Measurements from ENCODE around the gene OLA1.

The OLA1 gene

GRCh38 chr2:174072857-174073256, 175.5 kb downstream of the OLA1 start:
- TF ChIP-seq POLR2A (IDR thresholded peaks at IDR 0.05; ENCODE audit: low read depth, low read length): no peak
- TF ChIP-seq TAF1 (IDR thresholded peaks at IDR 0.05; ENCODE audit: borderline replicate concordance, low read depth, low read length): no peak
- no peak for TF ChIP-seq POLR2AphosphoS5 (IDR thresholded peaks at IDR 0.05; ENCODE audit: low read depth, low read length)
- DNase-seq (ENCODE audit: insufficient read length) (no peak), FAIRE-seq (no peak)

- DNase-seq (ENCODE audit: insufficient read length) (no peak), FAIRE-seq (no peak)
- TF ChIP-seq TAF1 (IDR thresholded peaks at IDR 0.05; ENCODE audit: borderline replicate concordance, low read depth, low read length) (no peak), POLR2A (IDR thresholded peaks at IDR 0.05; ENCODE audit: low read depth, low read length) (no peak), POLR2AphosphoS5 (IDR thresholded peaks at IDR 0.05; ENCODE audit: low read depth, low read length) (no peak)
These were observed 176.3 kb downstream of the OLA1 start for GRCh38 chr2:174072069-174072468.

GRCh38 chr2:174071321-174071720, 177.0 kb downstream of the OLA1 start:
- FAIRE-seq (no peak), DNase-seq (ENCODE audit: insufficient read length) (no peak)
- TF ChIP-seq TAF1 (IDR thresholded peaks at IDR 0.05; ENCODE audit: borderline replicate concordance, low read depth, low read length) (no peak), POLR2AphosphoS5 (IDR thresholded peaks at IDR 0.05; ENCODE audit: low read depth, low read length) (no peak), POLR2A (IDR thresholded peaks at IDR 0.05; ENCODE audit: low read depth, low read length) (no peak)

- DNase-seq (ENCODE audit: insufficient read length) (no peak), FAIRE-seq (no peak)
- TF ChIP-seq POLR2AphosphoS5 (IDR thresholded peaks at IDR 0.05; ENCODE audit: low read depth, low read length): no peak
- no peak for TF ChIP-seq TAF1 (IDR thresholded peaks at IDR 0.05; ENCODE audit: borderline replicate concordance, low read depth, low read length)
- no peak for TF ChIP-seq POLR2A (IDR thresholded peaks at IDR 0.05; ENCODE audit: low read depth, low read length)
These were observed 178.1 kb downstream of the OLA1 start for GRCh38 chr2:174070281-174070680.

- no peak for TF ChIP-seq POLR2AphosphoS5 (IDR thresholded peaks at IDR 0.05; ENCODE audit: low read depth, low read length)
- DNase-seq (ENCODE audit: insufficient read length) (no peak), FAIRE-seq (no peak)
These were observed 180.5 kb downstream of the OLA1 start for GRCh38 chr2:174067815-174068214.

- no peak for FAIRE-seq
- TF ChIP-seq POLR2AphosphoS5 (IDR thresholded peaks at IDR 0.05; ENCODE audit: low read depth, low read length) (no peak), TAF1 (IDR thresholded peaks at IDR 0.05; ENCODE audit: borderline replicate concordance, low read depth, low read length) (no peak), POLR2A (IDR thresholded peaks at IDR 0.05; ENCODE audit: low read depth, low read length) (no peak)
- DNase-seq (ENCODE audit: insufficient read length): no peak
These were observed 181.5 kb downstream of the OLA1 start for GRCh38 chr2:174066871-174067270.

- DNase-seq (ENCODE audit: insufficient read length) (no peak), FAIRE-seq (no peak)
- no peak for TF ChIP-seq POLR2AphosphoS5 (IDR thresholded peaks at IDR 0.05; ENCODE audit: low read depth, low read length)
- no peak for TF ChIP-seq TAF1 (IDR thresholded peaks at IDR 0.05; ENCODE audit: borderline replicate concordance, low read depth, low read length)
These were observed 184.7 kb downstream of the OLA1 start for GRCh38 chr2:174063492-174064092.

GRCh38 chr2:174062934-174063333, 185.4 kb downstream of the OLA1 start:
- DNase-seq (ENCODE audit: insufficient read length) (no peak), FAIRE-seq (no peak)
- TF ChIP-seq TAF1 (IDR thresholded peaks at IDR 0.05; ENCODE audit: borderline replicate concordance, low read depth, low read length) (no peak), POLR2A (IDR thresholded peaks at IDR 0.05; ENCODE audit: low read depth, low read length) (no peak), POLR2AphosphoS5 (IDR thresholded peaks at IDR 0.05; ENCODE audit: low read depth, low read length) (no peak)

GRCh38 chr2:174059884-174060244, 188.5 kb downstream of the OLA1 start:
- TF ChIP-seq POLR2A (IDR thresholded peaks at IDR 0.05; ENCODE audit: low read depth, low read length) (no peak), TAF1 (IDR thresholded peaks at IDR 0.05; ENCODE audit: borderline replicate concordance, low read depth, low read length) (no peak), POLR2AphosphoS5 (IDR thresholded peaks at IDR 0.05; ENCODE audit: low read depth, low read length) (no peak)
- no peak for FAIRE-seq
- DNase-seq (ENCODE audit: insufficient read length): no peak

GRCh38 chr2:174059178-174059883, 189.0 kb downstream of the OLA1 start:
- TF ChIP-seq TAF1 (IDR thresholded peaks at IDR 0.05; ENCODE audit: borderline replicate concordance, low read depth, low read length): no peak
- no peak for TF ChIP-seq POLR2A (IDR thresholded peaks at IDR 0.05; ENCODE audit: low read depth, low read length)
- TF ChIP-seq POLR2AphosphoS5 (IDR thresholded peaks at IDR 0.05; ENCODE audit: low read depth, low read length): no peak
- DNase-seq (ENCODE audit: insufficient read length) (no peak), FAIRE-seq (no peak)

GRCh38 chr2:174058456-174058855, 189.9 kb downstream of the OLA1 start:
- DNase-seq (ENCODE audit: insufficient read length): no peak
- no peak for FAIRE-seq
- TF ChIP-seq POLR2A (IDR thresholded peaks at IDR 0.05; ENCODE audit: low read depth, low read length) (no peak), POLR2AphosphoS5 (IDR thresholded peaks at IDR 0.05; ENCODE audit: low read depth, low read length) (no peak), TAF1 (IDR thresholded peaks at IDR 0.05; ENCODE audit: borderline replicate concordance, low read depth, low read length) (no peak)

- TF ChIP-seq POLR2AphosphoS5 (IDR thresholded peaks at IDR 0.05; ENCODE audit: low read depth, low read length) (no peak), TAF1 (IDR thresholded peaks at IDR 0.05; ENCODE audit: borderline replicate concordance, low read depth, low read length) (no peak), POLR2A (IDR thresholded peaks at IDR 0.05; ENCODE audit: low read depth, low read length) (no peak)
- DNase-seq (ENCODE audit: insufficient read length): no peak
- no peak for FAIRE-seq
These were observed 190.3 kb downstream of the OLA1 start for GRCh38 chr2:174058026-174058425.

All from GM12892 (cell line).